Activated CD4-positive, alpha-beta T cell treated with anti-CD3 and anti-CD28 coated beads, Interleukin-2, amount 10 ng/mL, durations not matched to agents 7 days and 5 days (primary cell): ENCODE data around the gene FARS2. TPM values are rescaled to one million over a fixed set of nuclear protein-coding genes. Genes with fewer than 3 reads are reported as not detected.

ENCODE experiments used
- CTCF ChIA-PET: fragments of 350-600 bp; sonication (Branson Sonifier 250); formaldehyde crosslinking; loops from one replicate; lab custom pipeline; 2021; ENCODE audit warnings: antibody characterized with exemption; lab: Charles Lee
- POLR2A ChIA-PET: fragments of 350-600 bp; sonication (Branson Sonifier 250); formaldehyde crosslinking; loops from one replicate; lab custom pipeline; 2021; ENCODE audit warnings: antibody characterized with exemption; lab: Charles Lee
- DNase-seq: peaks from one replicate; pipeline ENCODE4 v3.0.0-alpha.2; 2020
- H3K27ac Mint-ChIP-seq: one replicate; pipeline ENCODE4 v1.8.0; 2021; ENCODE audit warnings: mild to moderate bottlenecking, moderate library complexity, mixed read lengths
- H3K27me3 Mint-ChIP-seq: one replicate; pipeline ENCODE4 v1.8.0; 2021; ENCODE audit warnings: mixed read lengths
- H3K36me3 Mint-ChIP-seq: one replicate; pipeline ENCODE4 v1.8.0; 2021; ENCODE audit warnings: low read depth, mixed read lengths
- H3K4me1 Mint-ChIP-seq: one replicate; pipeline ENCODE4 v1.8.0; 2021; ENCODE audit warnings: mixed read lengths
- H3K4me3 Mint-ChIP-seq: one replicate; pipeline ENCODE4 v1.8.0; 2021; ENCODE audit warnings: mild to moderate bottlenecking, moderate library complexity, mixed read lengths
- H3K9me3 Mint-ChIP-seq: one replicate; pipeline ENCODE4 v1.8.0; 2021; ENCODE audit warnings: mixed read lengths
- total RNA-seq, 2 experiments: library from RNA; stranded (reverse); gene quantifications; one replicate each; pipeline ENCODE4 v1.2.3, GENCODE V29; 2021

FARS2 gene
- total RNA-seq, 2 experiments from 2014 or later: 17.2 to 17.5 TPM

DNA sequence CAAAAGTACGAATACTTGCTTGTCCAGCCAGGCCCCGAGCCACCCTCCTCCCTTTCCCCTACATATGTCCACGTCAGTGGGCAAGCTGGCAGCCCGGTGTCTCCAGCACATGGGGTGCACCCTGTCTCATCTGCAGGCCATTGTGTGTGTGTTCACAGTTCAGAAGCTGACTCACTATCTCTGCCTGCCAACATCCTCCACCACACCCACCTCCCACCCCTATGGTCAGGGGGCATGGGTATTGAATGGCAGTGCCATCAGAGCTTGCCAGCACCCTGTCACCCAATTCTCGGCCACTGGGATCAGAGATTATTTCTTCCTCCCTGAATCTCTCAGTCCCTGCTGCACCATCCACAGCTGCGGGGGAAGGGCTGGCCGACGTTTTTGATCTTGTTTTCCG is 195.7 kb downstream of the FARS2 start:
- DNase-seq: no peak
- CTCF ChIA-PET: interaction anchor here (0.6 kb wide), 1 partner anchor 269 kb away, joined by 3 read pairs; no protein-coding TSS in a partner anchor
- Mint-ChIP-seq H3K36me3 (no peaks in the 10 kb centered on the region), H3K4me3 (no peak overlapping the region), H3K9me3 (no peaks in the 10 kb centered on the region), H3K4me1 (peaks cover 8% of the 10 kb centered on the region), H3K27me3 (no peaks in the 10 kb centered on the region), H3K27ac (no peak overlapping the region)
- POLR2A ChIA-PET: no interaction called here

DNA sequence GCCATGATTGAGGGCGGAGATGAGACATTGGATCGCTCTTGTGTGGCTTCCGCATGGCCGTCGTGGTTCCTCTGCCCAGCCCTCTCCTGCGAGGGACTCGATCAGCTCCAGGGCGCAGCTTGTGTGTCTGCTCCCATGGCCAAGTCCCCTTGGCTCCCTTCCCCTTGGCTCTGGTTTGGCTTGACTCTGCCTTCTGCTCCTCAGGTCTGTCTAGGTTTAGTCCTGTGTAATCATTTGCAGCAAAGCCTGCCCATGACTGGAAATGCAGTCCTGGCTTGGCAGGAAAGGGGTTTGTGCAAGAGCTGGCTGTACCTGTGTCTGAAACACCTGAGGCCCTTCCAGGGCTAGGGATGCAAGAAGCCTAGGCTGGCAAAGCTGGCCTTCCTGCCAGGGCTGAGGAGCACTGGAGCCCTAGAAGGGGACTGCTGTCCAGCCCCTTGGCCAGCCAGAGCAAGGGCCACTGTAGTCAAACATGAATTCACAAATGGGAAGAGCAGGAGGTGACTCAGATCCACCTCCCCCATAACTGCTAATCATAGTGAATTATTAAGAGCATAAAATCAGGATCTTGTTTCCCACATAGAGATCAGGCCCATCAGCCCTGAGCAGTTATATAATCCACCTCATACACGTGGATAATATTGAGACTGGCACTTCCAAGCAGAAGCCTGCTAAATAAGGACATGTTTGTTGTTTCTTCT is 196.8 kb downstream of the FARS2 start:
- H3K36me3 Mint-ChIP-seq: no peaks in the 10 kb centered on the region
- no peak overlapping the region for H3K4me3 Mint-ChIP-seq
- CTCF ChIA-PET: no interaction called here

DNA sequence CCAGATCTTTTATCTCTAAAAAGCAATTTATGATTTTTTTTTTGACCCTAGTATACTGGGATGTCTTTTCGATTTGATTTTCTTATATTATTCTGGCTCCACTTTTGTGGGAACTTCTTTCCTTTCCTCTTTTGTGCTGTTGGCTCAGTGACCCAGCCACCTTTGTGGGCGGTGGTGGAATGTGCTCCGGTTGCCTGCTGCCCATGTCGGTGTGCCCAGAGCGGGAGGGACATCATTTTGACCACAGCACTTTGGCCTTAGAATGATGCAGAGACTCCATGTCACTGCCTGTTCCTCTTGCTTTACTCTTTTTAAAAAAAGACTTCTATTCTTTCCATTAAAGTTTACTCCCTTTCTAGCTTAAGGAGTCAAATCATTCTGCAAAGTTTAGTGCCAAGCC is 198.0 kb downstream of the FARS2 start:
- ChIA-PET POLR2A (no interaction called here), CTCF (no interaction called here)
- H3K27me3 Mint-ChIP-seq: no peaks in the 10 kb centered on the region
- H3K4me1 Mint-ChIP-seq: peaks cover 8% of the 10 kb centered on the region
- H3K27ac Mint-ChIP-seq: no peak overlapping the region
- H3K4me3 Mint-ChIP-seq: no peak overlapping the region
- no peak for DNase-seq
- no peaks in the 10 kb centered on the region for H3K36me3 Mint-ChIP-seq
- no peaks in the 10 kb centered on the region for H3K9me3 Mint-ChIP-seq

More for the DNA sequence above, 196.8 kb downstream of the FARS2 start:
- Mint-ChIP-seq H3K27ac (no peak overlapping the region), H3K9me3 (no peaks in the 10 kb centered on the region), H3K4me1 (peaks cover 8% of the 10 kb centered on the region), H3K27me3 (no peaks in the 10 kb centered on the region)
- DNase-seq: no peak
- POLR2A ChIA-PET: no interaction called here

- H3K9me3 Mint-ChIP-seq: no peaks in the 10 kb centered on the region
- no peaks in the 10 kb centered on the region for H3K36me3 Mint-ChIP-seq
- H3K4me1 Mint-ChIP-seq: peaks cover 8% of the 10 kb centered on the region
- no peak overlapping the region for H3K27ac Mint-ChIP-seq
- H3K27me3 Mint-ChIP-seq: no peaks in the 10 kb centered on the region
- no peak for DNase-seq
- no peak overlapping the region for H3K4me3 Mint-ChIP-seq
- POLR2A ChIA-PET: no interaction called here
- CTCF ChIA-PET: no interaction called here
Observed at GRCh38 chr6:5461365-5461764, 200.1 kb downstream of the FARS2 start.

DNA sequence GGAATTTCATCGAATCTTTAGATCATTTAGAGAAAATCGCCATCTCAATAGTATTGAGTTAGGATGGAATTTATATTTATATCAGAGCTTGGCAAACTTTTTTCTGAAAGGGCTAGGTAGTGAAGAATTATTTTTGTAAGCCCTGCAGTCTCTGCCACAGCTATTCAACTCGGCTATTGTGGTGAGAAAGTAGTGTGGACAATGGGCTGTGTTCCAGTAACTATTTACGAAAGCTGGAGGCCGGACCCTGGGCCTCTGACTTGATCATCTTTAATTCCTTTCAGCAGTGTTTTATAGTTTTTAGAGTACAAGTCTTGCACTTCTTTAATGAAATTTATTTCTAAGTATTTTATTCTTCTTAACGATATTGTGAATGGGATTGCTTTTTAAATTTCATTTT is 201.5 kb downstream of the FARS2 start:
- Mint-ChIP-seq H3K9me3 (no peaks in the 10 kb centered on the region), H3K4me3 (no peak overlapping the region), H3K27ac (no peak overlapping the region), H3K36me3 (no peaks in the 10 kb centered on the region), H3K27me3 (no peaks in the 10 kb centered on the region), H3K4me1 (peaks cover 8% of the 10 kb centered on the region)
- POLR2A ChIA-PET: no interaction called here
- DNase-seq: no peak
- CTCF ChIA-PET: no interaction called here

DNA sequence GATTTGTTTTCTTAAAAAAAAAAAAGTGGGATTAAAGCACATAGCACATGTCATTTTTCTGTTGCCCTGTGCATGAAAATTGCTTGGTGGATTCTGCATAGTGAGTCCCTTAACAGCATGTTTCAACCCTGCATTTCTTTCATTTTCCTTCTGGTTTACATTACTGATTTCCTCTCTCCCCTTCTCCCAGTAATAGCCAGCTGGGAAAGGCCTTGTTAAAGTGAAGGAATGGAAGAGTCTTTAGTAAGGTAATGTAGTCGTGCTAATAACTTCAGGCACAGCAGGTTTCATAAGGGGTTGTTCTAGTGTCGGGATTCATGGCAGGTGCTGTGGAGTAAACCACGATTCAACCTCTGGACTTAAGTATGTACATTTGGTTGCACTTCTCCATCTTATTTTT is 202.4 kb downstream of the FARS2 start:
- ChIA-PET CTCF (no interaction called here), POLR2A (no interaction called here)

DNA sequence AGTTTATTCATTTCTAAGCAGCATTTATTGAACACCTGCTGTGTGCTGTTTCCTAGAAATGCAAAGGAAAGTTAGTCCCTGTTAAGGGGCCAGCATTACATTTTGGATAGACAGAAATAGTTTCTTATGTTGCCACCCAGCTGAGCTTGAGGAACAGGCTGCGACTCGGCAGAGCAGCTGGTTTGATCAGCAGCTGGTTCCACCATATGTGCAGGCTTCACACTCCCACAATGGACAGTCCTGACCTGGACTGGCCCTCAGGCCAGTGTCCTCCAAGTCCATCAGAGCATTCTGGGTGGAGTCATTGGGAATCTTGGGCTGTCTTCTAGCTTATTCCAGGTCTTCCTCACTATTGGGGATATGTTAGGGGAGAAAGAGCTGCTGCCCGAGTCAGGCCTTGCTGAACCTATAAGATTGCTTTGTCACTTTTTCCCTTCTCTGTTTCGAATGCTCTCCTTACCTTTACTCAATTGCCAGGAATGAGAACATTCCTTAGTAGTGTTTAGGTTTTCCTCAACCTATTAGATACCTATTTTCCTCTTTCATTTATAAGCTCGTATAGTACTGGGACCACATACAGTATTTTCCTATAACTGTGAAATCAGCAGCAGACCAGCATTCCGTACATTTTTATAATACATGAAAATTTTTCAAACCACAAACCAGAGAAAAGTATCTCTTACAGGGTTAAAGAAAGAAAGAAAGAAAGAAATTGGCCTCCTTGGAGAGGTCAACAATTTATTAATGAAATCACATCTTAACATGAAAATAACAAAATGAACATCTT is 203.0 kb downstream of the FARS2 start:
- no peak overlapping the region for H3K4me3 Mint-ChIP-seq
- CTCF ChIA-PET: no interaction called here
- no peaks in the 10 kb centered on the region for H3K27me3 Mint-ChIP-seq
- H3K27ac Mint-ChIP-seq: no peak overlapping the region
- POLR2A ChIA-PET: no interaction called here
- H3K9me3 Mint-ChIP-seq: no peaks in the 10 kb centered on the region
- no peak for DNase-seq
- no peaks in the 10 kb centered on the region for H3K36me3 Mint-ChIP-seq
- H3K4me1 Mint-ChIP-seq: peaks cover 8% of the 10 kb centered on the region

More for the DNA sequence above, 202.4 kb downstream of the FARS2 start:
- no peak overlapping the region for H3K27ac Mint-ChIP-seq
- H3K36me3 Mint-ChIP-seq: no peaks in the 10 kb centered on the region
- peaks cover 8% of the 10 kb centered on the region for H3K4me1 Mint-ChIP-seq
- no peak overlapping the region for H3K4me3 Mint-ChIP-seq
- DNase-seq: no peak
- no peaks in the 10 kb centered on the region for H3K27me3 Mint-ChIP-seq
- H3K9me3 Mint-ChIP-seq: no peaks in the 10 kb centered on the region

DNA sequence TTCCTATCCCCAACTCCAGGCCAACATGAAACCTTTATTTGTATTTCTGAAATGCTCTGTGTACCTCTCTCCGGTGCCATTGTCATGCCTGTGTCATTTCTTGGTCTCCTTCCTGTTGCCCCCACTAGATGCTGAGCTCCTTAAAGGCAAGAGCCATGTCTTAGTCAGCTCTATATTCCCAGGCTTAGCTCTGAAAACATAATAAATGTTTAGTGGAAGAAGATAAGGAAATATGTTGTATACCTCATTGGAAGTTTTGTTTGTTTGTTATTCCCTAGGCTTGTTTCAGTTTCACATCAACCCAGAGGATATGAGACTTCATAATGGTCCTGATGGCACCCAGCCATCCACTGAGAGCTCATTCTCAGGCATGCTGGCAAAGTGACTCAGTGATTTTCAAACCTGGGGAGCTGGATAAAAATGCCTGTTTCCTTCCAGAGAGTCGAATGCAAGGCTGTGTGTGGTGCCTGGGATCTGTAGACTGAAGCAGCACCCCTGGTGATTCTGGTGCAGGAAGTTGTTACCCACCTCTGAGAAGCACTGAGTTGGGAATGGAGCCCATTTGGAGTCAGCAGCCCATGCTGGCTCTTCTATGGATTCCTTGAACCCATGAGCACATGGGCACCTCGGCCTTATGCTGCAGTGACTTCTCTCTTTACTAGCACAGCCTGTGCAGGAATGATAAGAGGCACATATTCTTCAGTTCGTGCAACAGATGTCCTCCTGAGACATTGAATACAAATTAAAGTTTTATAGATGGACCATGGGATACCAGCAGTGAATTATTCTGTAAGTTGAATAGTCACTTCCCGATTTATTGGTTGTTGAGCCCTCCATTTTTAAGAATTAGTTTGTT is 205.2 kb downstream of the FARS2 start:
- ChIA-PET POLR2A (no interaction called here), CTCF (interaction anchor here (1.7 kb wide), 1 partner anchor 10 kb away, joined by 6 read pairs; no protein-coding TSS in a partner anchor)
- no peaks in the 10 kb centered on the region for H3K4me1 Mint-ChIP-seq
- H3K27me3 Mint-ChIP-seq: no peaks in the 10 kb centered on the region
- no peak for DNase-seq
- no peaks in the 10 kb centered on the region for H3K36me3 Mint-ChIP-seq
- H3K4me3 Mint-ChIP-seq: no peak overlapping the region
- H3K27ac Mint-ChIP-seq: no peak overlapping the region
- no peaks in the 10 kb centered on the region for H3K9me3 Mint-ChIP-seq

GRCh38 chr6:5468586-5468985 is 207.3 kb downstream of the FARS2 start:
- Mint-ChIP-seq H3K36me3 (no peaks in the 10 kb centered on the region), H3K27me3 (no peaks in the 10 kb centered on the region), H3K27ac (no peak overlapping the region), H3K4me1 (no peaks in the 10 kb centered on the region), H3K4me3 (no peak overlapping the region), H3K9me3 (no peaks in the 10 kb centered on the region)
- ChIA-PET CTCF (interaction anchor here (0.9 kb wide), 1 partner anchor 22 kb away, joined by 4 read pairs; no protein-coding TSS in a partner anchor), POLR2A (no interaction called here)
- DNase-seq: no peak

- H3K9me3 Mint-ChIP-seq: no peaks in the 10 kb centered on the region
- ChIA-PET POLR2A (no interaction called here), CTCF (interaction anchor here (0.5 to 0.6 kb wide), 2 partner anchors 189 to 231 kb away, joined by 3 read pairs; no protein-coding TSS in a partner anchor)
- no peaks in the 10 kb centered on the region for H3K36me3 Mint-ChIP-seq
- no peaks in the 10 kb centered on the region for H3K4me1 Mint-ChIP-seq
- no peaks in the 10 kb centered on the region for H3K27me3 Mint-ChIP-seq
- H3K27ac Mint-ChIP-seq: no peak overlapping the region
- DNase-seq: no peak
- H3K4me3 Mint-ChIP-seq: no peak overlapping the region
Observed at GRCh38 chr6:5469101-5469846, 208.0 kb downstream of the FARS2 start.

DNA sequence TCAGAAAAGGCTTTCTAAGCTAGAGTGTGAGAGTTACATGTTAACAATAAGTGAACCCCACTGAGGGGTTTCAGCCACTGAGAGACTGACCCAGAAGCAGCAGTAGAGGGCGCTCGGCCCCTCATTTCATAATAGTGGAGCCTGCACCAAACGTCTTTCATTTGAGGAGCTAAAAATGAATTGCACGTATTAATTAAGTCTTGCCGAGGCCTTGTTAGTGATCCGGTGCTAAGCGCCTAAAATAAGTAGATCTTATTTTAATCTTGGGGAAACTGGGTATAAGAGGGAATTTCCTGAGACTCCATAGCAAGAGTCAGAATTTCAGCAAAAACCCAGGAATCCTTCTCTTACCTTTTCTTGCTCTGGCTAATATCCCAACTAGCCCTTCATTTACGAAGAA is 209.7 kb downstream of the FARS2 start:
- Mint-ChIP-seq H3K9me3 (no peaks in the 10 kb centered on the region), H3K4me3 (no peak overlapping the region), H3K36me3 (no peaks in the 10 kb centered on the region), H3K27ac (no peak overlapping the region), H3K27me3 (no peaks in the 10 kb centered on the region), H3K4me1 (no peaks in the 10 kb centered on the region)
- ChIA-PET CTCF (interaction anchor here (0.6 to 1.8 kb wide), 16 partner anchors 12 to 661 kb away, joined by 3 to 9 read pairs (median 4); no protein-coding TSS in a partner anchor), POLR2A (no interaction called here)
- DNase-seq: peak; percentile 73
